ENCODE results near the gene EIF2B4. TPM values are rescaled to one million over a fixed set of nuclear protein-coding genes. Genes with fewer than 3 reads are reported as not detected.
A peak's percentile ranks its signal among the peaks of the same experiment; 100 is the strongest.

The EIF2B4 gene
- total and polyA plus RNA-seq, 2 of the 13 experiments (the other 11 are each of a cell fraction or from before 2014, with no cell fraction given), result 91.5 to 96.4 TPM

GRCh38 chr2:27370026-27370815 is at the start of gene EIF2B4, which contains the start of gene SNX17 (continued):
- TF ChIP-seq ZNF530 (CRISPR knock-in tag; IDR thresholded peaks at IDR 0.05; ENCODE audit: low read depth) (no peak), KAT7 (CRISPR knock-in tag; IDR thresholded peaks at IDR 0.05; ENCODE audit: borderline replicate concordance) (peak; percentile 96; the same call in 1 of the 2 replicates), ZNF251 (CRISPR knock-in tag; IDR thresholded peaks at IDR 0.05) (peak; percentile 78; the same call in 1 of the 2 replicates), ZNF33B (CRISPR knock-in tag; IDR thresholded peaks at IDR 0.05) (0 out of 2 replicates have a peak, but pooled peaks have one; percentile 76), U2AF2 (IDR thresholded peaks at IDR 0.05; ENCODE audit: low read depth, low read length) (no peak), CSRNP2 (CRISPR knock-in tag; conservative IDR thresholded peaks at IDR 0.05; ENCODE audit: low read depth) (no peak), RXRA (CRISPR knock-in tag; IDR thresholded peaks at IDR 0.05) (peak; percentile 99), NR2F1 (CRISPR knock-in tag; IDR thresholded peaks at IDR 0.05) (peak; percentile 40 to 93), ZNF670 (CRISPR knock-in tag; IDR thresholded peaks at IDR 0.05; ENCODE audit: borderline replicate concordance) (peak; percentile 97; the same call in 1 of the 2 replicates), ZSCAN22 (CRISPR knock-in tag; IDR thresholded peaks at IDR 0.05) (0 out of 2 replicates have a peak, but pooled peaks have one; percentile 40), GATA4 (IDR thresholded peaks at IDR 0.05; ENCODE audit: borderline replicate concordance, low read depth) (no peak), DPF2 (CRISPR knock-in tag; IDR thresholded peaks at IDR 0.05; ENCODE audit: borderline replicate concordance, low read depth) (0 out of 2 replicates have a peak, but pooled peaks have one; percentile 14), IRX3 (CRISPR knock-in tag; IDR thresholded peaks at IDR 0.05; ENCODE audit: borderline replicate concordance, low read depth) (no peak; the same call in 1 of the 2 replicates), ZNF773 (CRISPR knock-in tag; IDR thresholded peaks at IDR 0.05; ENCODE audit: borderline replicate concordance) (peak; percentile 82; the same call in 1 of the 2 replicates), RFXAP (CRISPR knock-in tag; IDR thresholded peaks at IDR 0.05; ENCODE audit: borderline replicate concordance) (peak; percentile 97), SRSF1 (optimal IDR thresholded peaks at IDR 0.05; ENCODE audit: low read depth, low read length) (peak; percentile 90), ZNF83 (CRISPR knock-in tag; IDR thresholded peaks at IDR 0.05; ENCODE audit: borderline replicate concordance) (peak; percentile 63; the same call in 1 of the 2 replicates), ATF2 (CRISPR knock-in tag; IDR thresholded peaks at IDR 0.05) (peak; percentile 95), ARNT2 (CRISPR knock-in tag; IDR thresholded peaks at IDR 0.05; ENCODE audit: low read depth) (peak; percentile 96), RAD21 (CRISPR knock-in tag; IDR thresholded peaks at IDR 0.05) (peak; percentile 97), ATM (IDR thresholded peaks at IDR 0.05; ENCODE audit: borderline replicate concordance) (no peak), KDM5B (CRISPR knock-in tag; IDR thresholded peaks at IDR 0.05; ENCODE audit: borderline replicate concordance) (peak; percentile 95; the same call in 1 of the 2 replicates), ARHGAP35 (CRISPR knock-in tag; IDR thresholded peaks at IDR 0.05; ENCODE audit: borderline replicate concordance) (peak; percentile 90)
